ENCODE measurements around the gene TMEM132E.

Gene TMEM132E

GRCh38 chr17:34665150-34665806 is 85.9 kb downstream of the TMEM132E start:
- H3K4me1 ChIP-seq (ENCODE audit: control insufficient read depth, insufficient read depth, low read length): no peaks in the 10 kb centered on the region
- H3K36me3 ChIP-seq (ENCODE audit: control insufficient read depth in 2 of 2, insufficient read depth in 1 of 2, low read length in 2 of 2): no peaks in the 10 kb centered on the region
- TF ChIP-seq CTCF (tag by site-specific recombination; IDR thresholded peaks at IDR 0.05) (no peak), ZIC2 (tag by site-specific recombination; IDR thresholded peaks at IDR 0.05) (peak; percentile 36)
- H3K9me3 ChIP-seq (ENCODE audit: control insufficient read depth, insufficient read depth, low read depth, low read length): no peaks in the 10 kb centered on the region
- H3K27ac ChIP-seq (ENCODE audit: extremely low read depth, low read depth, low read length): no peak overlapping the region
- H3K4me3 ChIP-seq (ENCODE audit: low read depth, low read length): no peak overlapping the region
- CTCF ChIA-PET: interaction anchor here (0.7 kb wide), 1 partner anchor 242 kb away, joined by 3 read pairs; no protein-coding TSS in a partner anchor
- POLR2A ChIA-PET: no interaction called here

GRCh38 chr17:34665819-34666763 is 86.7 kb downstream of the TMEM132E start:
- Histone ChIP-seq H3K4me1 (ENCODE audit: control insufficient read depth, insufficient read depth, low read length) (no peaks in the 10 kb centered on the region), H3K4me3 (ENCODE audit: low read depth, low read length) (no peak overlapping the region), H3K27ac (ENCODE audit: extremely low read depth, low read depth, low read length) (no peak overlapping the region), H3K9me3 (ENCODE audit: control insufficient read depth, insufficient read depth, low read depth, low read length) (no peaks in the 10 kb centered on the region), H3K36me3 (ENCODE audit: control insufficient read depth in 2 of 2, insufficient read depth in 1 of 2, low read length in 2 of 2) (no peaks in the 10 kb centered on the region)
- ChIA-PET CTCF (no interaction called here), POLR2A (no interaction called here)
- no peak for TF ChIP-seq ZNF529 (tag by site-specific recombination; IDR thresholded peaks at IDR 0.05; ENCODE audit: insufficient replicate concordance)

- no peak overlapping the region for H3K27ac ChIP-seq (ENCODE audit: extremely low read depth, low read depth, low read length)
- no peak overlapping the region for H3K4me3 ChIP-seq (ENCODE audit: low read depth, low read length)
- H3K4me1 ChIP-seq (ENCODE audit: control insufficient read depth, insufficient read depth, low read length): no peaks in the 10 kb centered on the region
- ChIA-PET POLR2A (no interaction called here), CTCF (interaction anchor here (0.5 to 0.6 kb wide), 2 partner anchors 95 to 268 kb away, joined by 4 read pairs; no protein-coding TSS in a partner anchor)
- no peak for TF ChIP-seq PRDM1 (tag by site-specific recombination; IDR thresholded peaks at IDR 0.05)
- TF ChIP-seq PRDM4 (tag by site-specific recombination; IDR thresholded peaks at IDR 0.05): no peak
- TF ChIP-seq ZNF768 (tag by site-specific recombination; IDR thresholded peaks at IDR 0.05): no peak
- TF ChIP-seq ZNF558 (tag by site-specific recombination; IDR thresholded peaks at IDR 0.05): no peak
- TF ChIP-seq ZNF837 (tag by site-specific recombination; IDR thresholded peaks at IDR 0.05): no peak
- no peak for TF ChIP-seq SALL2 (tag by site-specific recombination; IDR thresholded peaks at IDR 0.05; ENCODE audit: borderline replicate concordance)
- TF ChIP-seq ZNF596 (tag by site-specific recombination; IDR thresholded peaks at IDR 0.05): no peak
- no peak for TF ChIP-seq ZNF302 (tag by site-specific recombination; IDR thresholded peaks at IDR 0.05; ENCODE audit: low read depth)
- no peak for TF ChIP-seq ZNF184 (tag by site-specific recombination; IDR thresholded peaks at IDR 0.05)
- no peak for TF ChIP-seq ZSCAN5A (tag by site-specific recombination; IDR thresholded peaks at IDR 0.05)
- TF ChIP-seq ZNF18 (tag by site-specific recombination; IDR thresholded peaks at IDR 0.05): no peak
- no peak for TF ChIP-seq PRDM10 (tag by site-specific recombination; IDR thresholded peaks at IDR 0.05)
- H3K9me3 ChIP-seq (ENCODE audit: control insufficient read depth, insufficient read depth, low read depth, low read length): no peaks in the 10 kb centered on the region
- H3K36me3 ChIP-seq (ENCODE audit: control insufficient read depth in 2 of 2, insufficient read depth in 1 of 2, low read length in 2 of 2): no peaks in the 10 kb centered on the region
Observed at GRCh38 chr17:34667656-34668055, 88.3 kb downstream of the TMEM132E start.

Data from HEK293 (cell line).